ENCODE measurements around the gene CASZ1.

CASZ1 gene

DNA sequence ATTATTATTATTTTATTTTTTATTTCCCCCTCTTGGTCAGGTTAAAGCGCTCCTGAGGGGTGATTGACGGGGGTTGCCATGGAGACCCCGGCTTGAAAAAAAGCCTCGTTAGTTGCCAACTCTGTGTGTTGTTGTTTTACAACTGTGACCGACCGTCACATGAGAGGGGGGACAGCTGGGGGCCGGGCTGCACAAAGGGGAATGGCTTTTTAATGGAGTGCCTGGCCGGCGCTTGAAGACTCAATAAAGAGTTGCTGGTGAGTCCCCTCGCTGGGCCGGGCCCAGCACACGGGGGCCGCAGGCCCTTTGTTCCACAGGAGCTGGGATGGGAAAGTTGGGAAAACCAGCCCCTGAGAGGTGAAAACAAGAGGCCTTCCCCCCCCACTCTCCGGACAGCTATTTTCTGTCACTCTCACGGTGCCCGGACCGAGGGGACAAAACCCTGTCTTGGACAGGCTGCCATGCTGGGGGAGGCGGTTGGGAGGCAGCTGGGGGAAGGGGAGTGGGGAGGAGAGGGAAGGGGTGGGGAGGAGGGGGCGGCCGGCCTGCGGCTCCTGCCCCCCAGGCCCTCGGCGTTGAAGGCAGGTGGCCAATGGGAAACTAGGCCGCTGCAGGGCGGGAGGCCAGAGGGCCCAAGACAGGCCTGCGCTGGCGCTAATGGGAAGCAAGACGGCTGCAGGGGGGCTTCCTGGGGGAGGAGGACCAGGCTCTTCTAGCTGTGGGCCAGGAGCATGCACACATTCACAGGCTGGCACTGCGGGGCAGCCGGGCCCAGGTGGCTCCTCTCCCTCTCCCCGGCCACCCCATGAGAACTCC lies 67.6 kb downstream of the CASZ1 start:
- no peak for DNase-seq (ENCODE audit: low spot score)

DNA sequence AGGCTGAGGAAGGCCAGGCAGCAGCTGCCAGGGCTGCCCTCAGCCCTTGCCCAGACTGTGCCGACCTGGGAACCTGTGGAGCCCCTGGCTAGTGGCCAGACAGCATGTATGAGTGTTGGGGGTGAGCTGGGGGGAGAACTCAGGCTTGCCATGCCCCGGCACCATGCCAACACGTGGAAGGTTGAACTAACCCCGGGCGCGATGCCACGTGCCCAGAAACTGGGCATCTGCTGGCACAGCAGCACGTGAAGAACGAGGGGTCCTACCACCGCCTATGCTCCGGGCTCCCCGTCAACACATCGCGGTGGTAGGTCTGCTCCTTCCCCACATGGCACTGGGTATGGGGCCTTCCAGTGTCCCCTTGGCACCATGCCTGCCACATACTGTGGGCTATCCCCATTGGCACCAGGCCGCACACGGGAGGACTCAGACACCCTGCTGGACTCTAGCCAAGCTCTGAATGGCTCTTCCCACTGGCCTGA lies 68.7 kb downstream of the CASZ1 start:
- DNase-seq (ENCODE audit: low spot score) = no peak

GRCh38 chr1:10726355-10726754 lies 70.1 kb downstream of the CASZ1 start:
- no peak for DNase-seq (ENCODE audit: low spot score)

DNA sequence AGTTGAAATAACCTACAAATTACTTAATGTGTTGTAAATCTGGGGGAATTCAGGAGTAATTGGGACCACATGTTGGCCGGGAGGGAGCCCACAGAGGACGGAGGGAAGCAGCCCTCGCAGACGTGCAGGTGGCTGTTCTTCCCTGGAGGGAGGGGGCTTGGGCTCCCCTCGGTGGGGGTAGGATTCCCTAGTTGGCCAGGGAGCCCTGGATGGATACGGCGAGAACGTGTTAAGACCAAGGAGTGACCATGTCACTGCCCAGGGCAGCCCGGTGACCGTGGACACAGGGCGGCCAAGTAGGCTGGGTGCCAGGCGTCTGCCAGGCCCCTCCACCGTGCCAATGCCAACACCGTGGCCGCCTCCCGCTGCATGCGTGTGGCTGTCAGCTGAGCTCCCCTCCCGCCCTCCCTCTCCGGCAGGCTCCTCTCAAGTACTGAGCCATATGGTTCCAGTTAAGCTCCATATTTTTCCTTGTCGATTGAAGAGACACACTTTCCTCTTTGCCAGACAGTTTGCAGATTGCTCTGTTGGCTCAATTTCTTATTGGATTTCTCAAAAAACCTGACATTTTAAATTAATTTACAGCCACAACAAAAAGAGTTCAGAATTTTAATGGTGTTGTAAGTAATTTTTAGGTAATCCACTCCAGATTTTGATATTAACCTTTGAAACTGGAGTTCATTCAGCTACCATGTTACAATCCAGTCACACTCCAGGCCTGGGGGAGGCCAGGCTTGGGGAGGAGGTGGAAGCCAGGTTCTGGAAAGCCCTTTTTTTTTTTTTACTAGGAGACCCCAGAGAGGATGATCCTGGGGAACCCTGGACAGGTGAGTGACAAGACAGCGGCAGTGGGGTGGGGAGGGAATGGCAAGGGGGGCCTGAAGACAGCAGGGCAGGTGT lies 71.2 kb downstream of the CASZ1 start:
- DNase-seq (ENCODE audit: low spot score) = peak; percentile 91

DNA sequence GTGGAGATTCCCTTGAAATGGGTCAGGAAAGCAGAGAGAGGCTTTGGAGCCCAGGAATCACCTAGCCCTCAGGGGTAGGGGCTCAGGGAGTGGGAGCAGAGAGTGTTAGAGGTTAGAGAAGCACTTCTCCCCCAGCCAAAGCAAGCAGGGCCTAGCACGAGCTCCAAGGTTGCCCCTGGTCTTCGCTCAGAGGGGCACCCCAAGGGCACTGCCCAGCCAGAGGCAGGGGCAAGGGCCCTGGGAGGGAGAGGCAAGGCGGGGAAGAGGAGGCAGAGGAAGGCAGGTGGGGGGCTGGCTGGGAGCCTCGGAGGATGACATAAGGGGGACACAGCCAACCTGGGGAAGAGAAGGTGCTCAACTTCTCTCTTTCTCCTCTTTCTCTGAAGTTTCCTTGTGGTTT lies 71.9 kb downstream of the CASZ1 start:
- no peak for DNase-seq (ENCODE audit: low spot score)

DNA sequence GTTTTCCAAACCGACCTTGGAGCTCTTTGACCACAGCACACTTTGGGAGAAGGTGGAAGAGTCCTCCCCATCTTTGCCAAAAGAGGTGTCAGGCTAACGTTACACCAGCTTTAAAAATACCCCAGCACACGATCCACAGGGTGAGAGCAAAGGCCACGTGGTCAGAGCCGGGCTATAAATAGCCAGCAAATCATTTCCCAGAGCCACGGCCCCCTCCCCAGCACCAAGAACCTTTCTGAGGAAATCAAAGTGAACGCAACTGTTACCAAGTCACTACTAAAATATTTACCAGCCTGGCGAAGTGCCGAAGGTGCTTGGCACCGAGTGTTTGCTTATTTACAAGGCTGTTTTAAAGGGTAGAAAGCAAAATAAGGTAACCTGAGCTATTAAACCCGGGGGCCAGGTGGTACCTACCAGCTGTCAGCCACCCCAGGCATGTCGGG lies 72.4 kb downstream of the CASZ1 start:
- DNase-seq (ENCODE audit: low spot score) = no peak

DNA sequence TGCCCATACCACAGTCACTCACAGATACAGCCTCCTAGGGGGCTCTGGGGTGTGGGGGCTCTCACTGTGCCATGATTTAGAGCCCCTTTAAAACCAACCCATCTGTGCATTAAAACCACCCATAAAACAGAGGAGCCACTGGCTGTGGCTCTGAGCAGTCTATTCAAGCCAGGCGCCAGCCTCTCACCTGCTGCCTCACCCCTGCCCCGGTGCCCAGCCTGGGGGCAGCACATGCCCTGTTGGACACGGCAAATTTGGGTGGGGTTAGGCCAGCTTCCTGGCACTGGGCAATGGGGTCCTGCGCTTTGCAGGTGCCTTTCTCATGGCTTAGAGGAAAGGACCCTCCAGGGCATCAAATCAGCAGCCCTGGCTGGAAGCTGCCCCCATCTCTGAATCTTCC lies 73.1 kb downstream of the CASZ1 start:
- DNase-seq (ENCODE audit: low spot score) = no peak

DNA sequence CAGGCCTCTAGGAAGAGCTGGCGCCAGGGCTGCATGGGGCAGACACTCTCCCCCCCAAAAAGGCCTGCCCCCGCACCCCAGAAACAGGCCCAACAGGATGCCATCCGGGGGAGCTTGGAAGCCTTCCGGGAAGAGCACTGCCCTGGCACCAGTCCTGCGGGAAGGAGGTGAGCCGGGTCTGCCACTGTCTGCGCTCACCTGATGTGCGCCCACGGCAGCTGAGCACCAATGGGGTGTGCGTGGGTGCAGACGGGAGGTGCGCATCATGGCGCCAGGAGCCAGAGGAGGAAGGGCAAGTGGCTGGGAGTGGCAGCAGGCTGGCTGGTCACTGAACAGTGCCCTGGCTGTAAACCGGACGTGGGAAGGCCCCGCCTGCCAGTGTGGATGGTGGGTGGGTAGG lies 73.6 kb downstream of the CASZ1 start:
- no peak for DNase-seq (ENCODE audit: low spot score)

DNA sequence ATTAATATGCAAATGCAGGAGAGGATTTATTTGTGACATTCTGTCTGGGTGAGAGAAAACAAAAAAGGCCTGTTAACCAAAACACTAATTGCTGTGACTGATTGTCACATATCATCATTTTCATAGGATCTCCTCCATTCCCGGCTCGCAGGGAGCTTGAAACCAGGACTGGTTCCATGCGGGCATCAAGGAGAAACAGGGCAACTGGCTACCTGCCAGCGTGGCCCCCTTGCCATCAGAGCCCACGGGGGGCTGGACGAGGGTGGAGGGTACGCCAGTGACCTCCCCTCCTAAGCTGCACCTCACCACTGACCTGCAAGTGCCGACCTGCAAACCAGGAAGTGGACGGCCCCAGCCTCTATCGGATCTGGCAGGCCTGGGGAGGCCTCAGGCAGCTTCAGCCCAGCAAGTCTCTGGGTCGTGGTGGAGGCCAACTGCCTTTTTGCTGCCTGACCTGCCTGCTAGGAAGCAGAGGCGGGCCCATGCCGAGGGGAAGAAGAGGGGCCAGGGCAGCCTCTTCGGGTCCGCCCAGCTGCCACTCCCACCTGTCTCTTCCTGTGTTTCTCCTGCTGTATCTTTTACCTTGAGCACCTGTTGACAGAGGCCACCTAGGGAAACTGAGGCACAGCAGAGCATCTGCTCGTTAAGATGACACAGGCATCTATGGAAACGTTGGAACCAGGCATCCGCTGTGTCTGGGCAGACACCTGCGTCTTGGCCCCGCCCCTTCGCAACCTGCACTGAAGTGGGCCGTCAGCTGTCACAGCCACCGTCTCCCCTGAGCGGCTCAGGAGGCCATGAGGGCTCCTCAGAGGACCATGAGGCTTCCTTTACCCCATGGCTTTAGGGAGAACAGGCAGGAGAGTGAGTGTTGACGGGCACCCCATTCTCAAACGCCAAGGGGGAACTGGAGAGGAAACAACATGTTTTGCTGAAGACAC lies 74.8 kb downstream of the CASZ1 start:
- no peak for DNase-seq (ENCODE audit: low spot score)

- no peak for DNase-seq (ENCODE audit: low spot score)
These were observed 75.8 kb downstream of the CASZ1 start for GRCh38 chr1:10720635-10721034.

DNA sequence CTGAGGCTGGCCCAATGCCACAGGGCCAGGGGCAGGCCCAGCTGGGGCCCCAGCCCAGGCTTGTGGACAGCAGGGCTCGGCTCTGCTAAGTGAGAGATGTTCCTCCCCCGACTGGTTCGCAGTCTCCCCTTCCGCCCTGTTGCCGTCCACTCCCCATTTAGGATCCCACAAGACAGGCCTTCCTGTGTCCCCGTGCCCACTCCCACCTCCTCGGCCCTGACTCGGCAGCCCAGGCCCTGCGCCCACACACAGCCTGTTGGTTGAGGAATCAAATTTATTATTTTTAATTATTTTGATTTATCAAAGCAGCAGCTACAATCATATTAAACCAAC lies 78.4 kb downstream of the CASZ1 start:
- DNase-seq (ENCODE audit: low spot score) = no peak

DNA sequence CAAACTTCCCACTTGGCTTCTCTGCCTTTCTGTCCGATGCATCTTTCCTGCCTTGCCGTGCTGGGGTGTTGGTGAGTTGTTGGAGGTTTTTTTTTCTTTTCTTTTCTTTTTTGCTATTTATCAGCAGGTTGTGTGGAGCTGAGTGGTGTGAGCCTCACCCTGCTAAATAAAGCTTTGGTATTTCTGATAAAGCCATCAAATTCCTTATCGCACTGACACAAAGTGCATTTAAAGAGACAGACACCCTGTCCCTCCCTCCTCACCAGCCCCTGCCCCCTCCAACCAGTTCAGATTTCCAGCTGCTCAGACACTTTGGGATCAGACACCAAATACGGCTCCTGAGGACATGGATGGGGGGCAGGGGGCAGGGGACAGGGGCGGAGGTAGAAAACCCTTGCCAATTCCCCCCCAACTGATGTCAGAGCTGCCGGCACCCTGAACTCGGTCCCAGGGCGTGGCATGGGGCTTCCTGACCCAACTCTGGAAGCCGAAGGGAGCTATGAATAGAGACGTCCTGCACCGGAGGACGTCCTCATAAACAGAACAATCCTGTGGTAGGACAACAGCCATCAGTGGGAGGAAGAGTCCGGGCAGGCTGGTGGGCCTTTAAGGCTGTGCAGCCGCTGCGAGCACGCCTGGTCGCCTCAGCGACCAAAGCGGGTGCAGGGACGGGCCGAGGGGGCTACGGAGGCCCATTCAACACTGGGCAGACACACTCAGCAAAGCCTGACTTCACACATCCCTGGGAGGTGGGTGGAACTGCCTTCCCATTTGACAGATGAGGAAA lies 79.0 kb downstream of the CASZ1 start:
- no peak for DNase-seq (ENCODE audit: low spot score)

- DNase-seq (ENCODE audit: low spot score) = no peak
These were observed 79.6 kb downstream of the CASZ1 start for GRCh38 chr1:10716840-10717239.

DNA sequence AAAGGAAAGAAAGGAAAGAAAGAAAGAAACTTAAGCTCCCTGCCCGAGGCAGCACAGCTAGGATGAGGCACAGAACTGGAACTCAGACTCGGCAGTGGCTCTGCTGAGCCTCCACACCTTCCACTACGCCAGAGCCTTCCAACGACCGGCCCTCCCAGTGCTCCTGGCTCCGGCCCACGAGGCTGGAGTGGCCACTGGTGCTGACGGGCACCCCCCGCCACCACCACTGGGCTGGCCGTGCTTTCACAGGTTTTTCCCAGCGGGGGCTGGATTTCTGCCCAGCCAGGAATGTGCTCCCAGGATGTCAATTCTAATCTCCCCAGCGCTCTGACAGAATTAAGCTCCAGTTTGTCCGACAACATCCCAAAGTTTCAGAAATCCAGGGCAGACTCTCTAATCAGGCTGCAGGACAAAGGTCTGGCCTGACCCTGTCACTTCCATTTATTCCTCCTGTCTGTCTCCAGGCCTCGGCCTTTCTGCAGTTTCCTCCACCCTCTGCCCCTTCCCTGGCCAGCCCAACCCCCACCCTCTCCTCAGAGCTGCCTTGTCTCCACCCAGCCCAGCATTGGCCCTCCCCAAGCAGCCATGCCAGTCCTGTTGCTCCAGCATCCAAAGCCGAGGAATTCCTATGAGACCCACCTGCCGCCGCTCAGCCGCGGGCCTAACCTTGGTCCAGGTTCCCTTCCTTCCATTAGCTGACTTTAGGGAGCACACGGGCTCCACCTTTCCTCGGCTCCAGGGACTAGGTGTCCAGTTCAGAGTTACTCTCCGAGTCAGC lies 81.9 kb downstream of the CASZ1 start:
- DNase-seq (ENCODE audit: low spot score) = no peak

GRCh38 chr1:10713614-10714013 lies 82.8 kb downstream of the CASZ1 start:
- no peak for DNase-seq (ENCODE audit: low spot score)

GRCh38 chr1:10712568-10713362 lies 83.7 kb downstream of the CASZ1 start:
- no peak for DNase-seq (ENCODE audit: low spot score)

- no peak for DNase-seq (ENCODE audit: low spot score)
These were observed 86.0 kb downstream of the CASZ1 start for GRCh38 chr1:10710489-10710888.

DNA sequence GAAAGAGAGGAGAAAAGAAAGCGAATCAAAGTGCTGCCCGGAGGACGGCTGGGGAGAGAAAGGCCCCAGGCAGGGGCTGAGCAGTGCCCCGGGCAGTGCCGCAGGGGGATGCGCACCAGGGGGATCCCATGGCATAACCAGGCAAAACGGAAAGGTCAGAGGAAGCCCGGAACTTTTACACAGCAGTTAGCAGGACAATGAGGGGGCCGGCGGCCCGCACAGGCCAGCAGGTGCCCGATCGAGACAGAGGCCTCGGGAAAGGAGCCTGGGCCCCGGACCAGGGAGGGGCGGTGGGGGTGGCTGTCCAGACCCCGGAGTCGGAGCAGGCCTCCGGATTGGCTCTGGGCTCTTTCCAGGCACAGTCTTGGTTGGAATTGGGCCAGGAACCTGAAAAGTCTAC lies 86.8 kb downstream of the CASZ1 start:
- no peak for DNase-seq (ENCODE audit: low spot score)

GRCh38 chr1:10709165-10709564 lies 87.3 kb downstream of the CASZ1 start:
- no peak for DNase-seq (ENCODE audit: low spot score)

GRCh38 chr1:10708757-10709156 lies 87.7 kb downstream of the CASZ1 start:
- DNase-seq (ENCODE audit: low spot score) = no peak
